Coronary artery (tissue), 2 donors: ENCODE measurements around the gene ERICH4.

ENCODE experiments used
- DNase-seq: peaks from one replicate; pipeline ENCODE4 v3.0.0-alpha.2; 2017; ENCODE audit warnings: low spot score
- H3K27ac ChIP-seq, 2 donors: fragments of 200-600 bp; sonication (generic); one replicate each; pipeline ENCODE4 v1.5.1; 2016 to 2019
- H3K4me3 ChIP-seq: fragments of 200-600 bp; sonication (generic); 2 replicates; pipeline ENCODE4 v1.5.1; 2016; ENCODE audit warnings: mild to moderate bottlenecking, moderate library complexity
- CTCF ChIP-seq: fragments of 200-600 bp; sonication (generic); IDR thresholded peaks from one replicate; pipeline ENCODE4 v1.5.1; 2019; ENCODE audit warnings: antibody characterized with exemption

The ERICH4 gene

GRCh38 chr19:41436674-41436951 lies 6.3 kb upstream of the ERICH4 start:
- H3K27ac ChIP-seq, result no peak overlapping the region
- TF ChIP-seq CTCF, result no peak
- H3K4me3 ChIP-seq, result no peak overlapping the region
- DNase-seq, result no peak

- H3K4me3 ChIP-seq, result no peak overlapping the region
- no peak overlapping the region for H3K27ac ChIP-seq
- no peak for DNase-seq
- no peak for TF ChIP-seq CTCF
Measured at GRCh38 chr19:41437944-41438574, 4.9 kb upstream of the ERICH4 start.

GRCh38 chr19:41439441-41440222 lies 3.3 kb upstream of the ERICH4 start, which contains the start of gene DMAC2:
Gene DMAC2, minus strand, starts transcription at chr19:41439912. Its CDS starts 13 bp downstream, at chr19:41439899.
- DNase-seq, result peak; percentile 98
- peak within 1 kb of the TSS; percentile 84 to 95 for H3K27ac ChIP-seq
- no peak for TF ChIP-seq CTCF
- H3K4me3 ChIP-seq, result peak within 1 kb of the TSS; percentile 83

- DNase-seq, result peak; percentile 29
- Histone ChIP-seq H3K27ac (no peak overlapping the region), H3K4me3 (no peak overlapping the region)
- no peak for TF ChIP-seq CTCF
Measured at GRCh38 chr19:41441321-41441945, 1.5 kb upstream of the ERICH4 start.

- no peak for DNase-seq
- TF ChIP-seq CTCF, result no peak
- Histone ChIP-seq H3K27ac (no peak overlapping the region), H3K4me3 (no peak overlapping the region)
Measured at GRCh38 chr19:41443813-41444455, 978 bp downstream of the ERICH4 start.

- Histone ChIP-seq H3K27ac (no peak overlapping the region), H3K4me3 (no peak overlapping the region)
- no peak for DNase-seq
- TF ChIP-seq CTCF, result no peak
Measured at GRCh38 chr19:41445575-41445974, 2.6 kb downstream of the ERICH4 start.
